ENCODE data around the gene C5orf58. TPM values are rescaled to one million over a fixed set of nuclear protein-coding genes. Genes with fewer than 3 reads are reported as not detected.

Gene C5orf58
- total RNA-seq, 2 donors from 2014 or later: not detected

DNA sequence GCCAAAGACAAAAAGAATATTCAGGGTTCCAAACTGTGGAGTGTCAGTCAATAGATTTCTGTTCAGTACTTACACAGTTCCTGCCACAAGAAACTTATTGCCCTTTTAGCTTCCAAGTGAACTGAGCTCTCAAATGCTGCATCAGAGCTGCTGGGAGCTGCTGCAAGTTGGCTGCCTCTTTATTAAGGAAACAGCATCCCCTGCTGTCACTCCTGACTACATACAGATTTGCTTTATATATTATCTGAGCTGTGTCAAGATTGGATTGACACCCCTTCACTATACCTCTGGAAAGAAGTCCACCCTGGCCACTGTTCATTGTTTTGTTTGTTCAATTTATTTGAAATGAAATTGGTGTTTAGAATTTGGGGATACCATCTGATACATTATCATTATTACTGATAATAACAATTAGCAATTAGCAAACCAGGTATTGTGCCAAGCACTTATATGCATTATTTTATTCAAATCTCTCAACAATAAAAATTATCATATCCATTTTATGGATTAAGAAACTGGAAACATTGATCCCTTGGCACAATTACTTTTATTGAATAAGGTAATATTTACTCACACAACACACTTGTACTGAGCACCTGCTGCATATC lies 16.4 kb upstream of the C5orf58 start:
- no peak for DNase-seq (ENCODE audit: low spot score)
- no peak overlapping the region for H3K27ac ChIP-seq
- TF ChIP-seq, protein P1, sequence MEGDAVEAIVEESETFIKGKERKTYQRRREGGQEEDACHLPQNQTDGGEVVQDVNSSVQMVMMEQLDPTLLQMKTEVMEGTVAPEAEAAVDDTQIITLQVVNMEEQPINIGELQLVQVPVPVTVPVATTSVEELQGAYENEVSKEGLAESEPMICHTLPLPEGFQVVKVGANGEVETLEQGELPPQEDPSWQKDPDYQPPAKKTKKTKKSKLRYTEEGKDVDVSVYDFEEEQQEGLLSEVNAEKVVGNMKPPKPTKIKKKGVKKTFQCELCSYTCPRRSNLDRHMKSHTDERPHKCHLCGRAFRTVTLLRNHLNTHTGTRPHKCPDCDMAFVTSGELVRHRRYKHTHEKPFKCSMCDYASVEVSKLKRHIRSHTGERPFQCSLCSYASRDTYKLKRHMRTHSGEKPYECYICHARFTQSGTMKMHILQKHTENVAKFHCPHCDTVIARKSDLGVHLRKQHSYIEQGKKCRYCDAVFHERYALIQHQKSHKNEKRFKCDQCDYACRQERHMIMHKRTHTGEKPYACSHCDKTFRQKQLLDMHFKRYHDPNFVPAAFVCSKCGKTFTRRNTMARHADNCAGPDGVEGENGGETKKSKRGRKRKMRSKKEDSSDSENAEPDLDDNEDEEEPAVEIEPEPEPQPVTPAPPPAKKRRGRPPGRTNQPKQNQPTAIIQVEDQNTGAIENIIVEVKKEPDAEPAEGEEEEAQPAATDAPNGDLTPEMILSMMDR (IDR thresholded peaks at IDR 0.05): peak; percentile 21
- no peaks in the 10 kb centered on the region for H3K36me3 ChIP-seq
- no peak for ATAC-seq (ENCODE audit: insufficient number of reproducible peaks, low FRiP score, low read depth)
- no peak overlapping the region for H3K4me3 ChIP-seq
- no peaks in the 10 kb centered on the region for H3K4me1 ChIP-seq (ENCODE audit: control insufficient read depth in 1 of 2, low read depth in 2 of 2)
- H3K9me3 ChIP-seq: no peaks in the 10 kb centered on the region
- no peaks in the 10 kb centered on the region for H3K27me3 ChIP-seq (replicated peaks; ENCODE audit: insufficient read depth)

DNA sequence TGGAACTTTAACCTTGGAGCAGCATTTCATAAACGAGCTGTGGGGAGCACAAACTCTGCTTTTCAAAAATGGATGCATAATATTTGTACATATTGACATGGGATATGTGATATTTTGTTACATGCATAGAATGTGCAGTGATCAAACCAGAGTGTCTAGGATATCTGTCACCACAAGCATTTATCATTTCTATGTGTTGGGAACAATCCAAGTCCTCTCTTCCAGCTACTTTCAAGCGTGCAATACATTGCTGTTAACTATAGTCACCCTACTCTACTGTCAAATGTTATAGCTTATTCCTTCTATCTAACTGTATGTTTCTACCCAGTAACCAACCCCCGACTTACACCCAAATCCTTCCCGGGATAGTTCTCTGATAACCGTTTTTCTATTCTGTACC lies 15.0 kb upstream of the C5orf58 start:
- TF ChIP-seq, protein P1 (IDR thresholded peaks at IDR 0.05): no peak
- Histone ChIP-seq H3K27ac (no peak overlapping the region), H3K36me3 (no peaks in the 10 kb centered on the region), H3K4me3 (no peak overlapping the region), H3K9me3 (no peaks in the 10 kb centered on the region), H3K4me1 (ENCODE audit: control insufficient read depth in 1 of 2, low read depth in 2 of 2) (no peaks in the 10 kb centered on the region), H3K27me3 (replicated peaks; ENCODE audit: insufficient read depth) (no peaks in the 10 kb centered on the region)
- no peak for DNase-seq (ENCODE audit: low spot score)
- no peak for ATAC-seq (ENCODE audit: insufficient number of reproducible peaks, low FRiP score, low read depth)

DNA sequence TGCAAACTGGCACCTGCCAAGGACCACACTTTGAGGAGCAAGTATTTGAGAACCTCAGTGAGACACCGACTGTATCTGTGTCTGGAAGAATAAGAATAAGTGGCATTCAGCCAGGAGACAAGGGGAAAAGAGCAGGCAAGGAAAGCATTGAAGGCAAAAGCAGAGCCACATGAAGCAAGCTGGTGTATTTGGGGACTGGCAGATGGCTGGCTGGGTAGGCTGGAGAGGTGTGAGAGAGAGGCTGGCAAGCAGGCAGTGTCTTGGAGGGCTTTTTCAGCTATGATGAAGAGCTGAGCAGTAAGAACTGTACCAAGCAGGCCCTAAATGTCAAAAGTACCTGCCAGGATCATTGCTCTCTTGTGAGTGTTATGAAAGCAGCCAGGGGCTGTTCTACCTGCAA lies 14.1 kb upstream of the C5orf58 start:
- H3K27me3 ChIP-seq (replicated peaks; ENCODE audit: insufficient read depth): no peaks in the 10 kb centered on the region
- no peak overlapping the region for H3K27ac ChIP-seq
- DNase-seq (ENCODE audit: low spot score) (no peak), ATAC-seq (ENCODE audit: insufficient number of reproducible peaks, low FRiP score, low read depth) (no peak)
- no peak overlapping the region for H3K4me3 ChIP-seq
- H3K9me3 ChIP-seq: no peaks in the 10 kb centered on the region
- H3K4me1 ChIP-seq (ENCODE audit: control insufficient read depth in 1 of 2, low read depth in 2 of 2): no peaks in the 10 kb centered on the region
- no peaks in the 10 kb centered on the region for H3K36me3 ChIP-seq
- TF ChIP-seq, protein P1 (IDR thresholded peaks at IDR 0.05): no peak

DNA sequence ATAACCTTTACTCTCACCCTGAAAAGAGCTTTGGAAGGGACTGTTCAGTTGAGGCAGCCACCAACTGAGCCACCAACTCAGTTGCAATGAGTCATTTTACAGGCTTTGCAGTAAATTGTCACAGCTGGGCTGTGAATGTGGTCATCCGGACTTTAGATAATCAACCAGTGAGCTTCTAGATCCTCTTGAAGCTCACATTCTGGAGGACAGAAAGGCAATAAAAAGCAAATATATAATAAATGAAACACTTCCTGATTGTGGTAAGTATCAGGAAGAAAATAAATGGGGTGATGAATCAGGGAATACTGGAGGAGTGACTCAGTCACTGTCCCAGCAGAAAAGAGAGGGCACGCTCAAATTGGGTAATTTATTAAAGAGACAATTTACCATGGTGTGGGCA lies 13.2 kb upstream of the C5orf58 start:
- no peaks in the 10 kb centered on the region for H3K4me1 ChIP-seq (ENCODE audit: control insufficient read depth in 1 of 2, low read depth in 2 of 2)
- ATAC-seq (ENCODE audit: insufficient number of reproducible peaks, low FRiP score, low read depth) (no peak), DNase-seq (ENCODE audit: low spot score) (no peak)
- H3K9me3 ChIP-seq: no peaks in the 10 kb centered on the region
- H3K27me3 ChIP-seq (replicated peaks; ENCODE audit: insufficient read depth): no peaks in the 10 kb centered on the region
- TF ChIP-seq, protein P1 (IDR thresholded peaks at IDR 0.05): no peak
- H3K36me3 ChIP-seq: no peaks in the 10 kb centered on the region
- no peak overlapping the region for H3K4me3 ChIP-seq
- H3K27ac ChIP-seq: no peak overlapping the region

DNA sequence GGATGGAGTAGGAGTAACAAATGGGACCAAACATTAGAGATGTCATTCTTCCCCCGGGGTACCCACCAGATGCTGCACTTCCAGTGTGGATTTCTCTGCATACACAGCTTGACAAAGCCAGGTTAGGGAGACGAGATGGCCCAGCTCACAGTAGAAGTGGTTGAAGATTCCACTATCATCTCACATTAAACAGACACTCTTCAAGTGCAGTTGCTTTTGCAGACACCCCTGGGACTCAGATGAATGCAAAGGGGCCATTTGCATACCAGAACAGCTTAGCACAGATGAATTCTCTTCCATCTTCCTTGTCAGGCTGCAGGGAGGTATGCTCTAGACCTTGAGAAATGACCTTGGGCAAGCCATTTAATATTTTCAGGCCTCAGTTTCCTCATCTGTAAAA lies 12.6 kb upstream of the C5orf58 start:
- DNase-seq (ENCODE audit: low spot score) (no peak), ATAC-seq (ENCODE audit: insufficient number of reproducible peaks, low FRiP score, low read depth) (no peak)
- TF ChIP-seq, protein P1 (IDR thresholded peaks at IDR 0.05): no peak
- Histone ChIP-seq H3K27me3 (replicated peaks; ENCODE audit: insufficient read depth) (no peaks in the 10 kb centered on the region), H3K4me1 (ENCODE audit: control insufficient read depth in 1 of 2, low read depth in 2 of 2) (no peaks in the 10 kb centered on the region), H3K4me3 (no peak overlapping the region), H3K27ac (no peak overlapping the region), H3K9me3 (no peaks in the 10 kb centered on the region), H3K36me3 (no peaks in the 10 kb centered on the region)

Data from thoracic aorta (tissue), 2 donors.